K562 (cell line): ENCODE results near the gene TEX35. TPM values are rescaled to one million over a fixed set of nuclear protein-coding genes. Genes with fewer than 3 reads are reported as not detected.
A peak's percentile ranks its signal among the peaks of the same experiment; 100 is the strongest.

Source experiments
- CREB1 ChIP-seq, 2 experiments: sonication (generic) in 1 of 2; formaldehyde crosslinking in 1 of 2; IDR thresholded peaks; 2 replicates each; pipeline versions ENCODE4 v1.6.1 to v1.8.0; 2012 to 2022; ENCODE audit warnings: inconsistent platforms in 1 of 2, mild to moderate bottlenecking in 1 of 2, missing genetic modification reagents in 1 of 2, moderate library complexity in 1 of 2
- DMBX1 ChIP-seq: fragments of 250-450 bp; sonication (Bioruptor Pico); IDR thresholded peaks from 2 replicates; pipeline ENCODE4 v1.8.0; 2022; ENCODE audit warnings: inconsistent platforms, mild to moderate bottlenecking, moderate library complexity, borderline replicate concordance
- ELF1 ChIP-seq: fragments of 200-800 bp; sonication (Bioruptor generic); IDR thresholded peaks from 2 replicates; pipeline ENCODE4 v1.6.1; 2016; ENCODE audit warnings: missing genetic modification characterization, missing compliant biosample characterization
- ELF2 ChIP-seq: fragments of 250-450 bp; sonication (Bioruptor Pico); IDR thresholded peaks from 2 replicates; pipeline ENCODE4 v1.5.0; 2021; ENCODE audit warnings: mild to moderate bottlenecking
- FOXA3 ChIP-seq, 2 experiments: fragments of 450-650 bp in 1 of 2; sonication (generic) in 1 of 2; formaldehyde crosslinking; IDR thresholded peaks in 1 of 2; conservative IDR thresholded peaks in 1 of 2; 2 replicates each; pipeline versions ENCODE4 v1.4.0 to v1.8.0; 2020 to 2022; ENCODE audit warnings: mild to moderate bottlenecking in 2 of 2, missing genetic modification reagents in 1 of 2
- HDAC8 ChIP-seq: fragments of 450-650 bp; IDR thresholded peaks from 2 replicates; pipeline ENCODE4 v1.6.1; 2016; ENCODE audit warnings: mild to moderate bottlenecking, missing genetic modification characterization, moderate library complexity, missing compliant biosample characterization
- HMGN3 ChIP-seq: IDR thresholded peaks from 2 replicates; pipeline ENCODE4 v1.6.1; 2011; ENCODE audit warnings: borderline replicate concordance, low read depth, mild to moderate bottlenecking, mixed read lengths, low read length; ENCODE audit not compliant: insufficient read length; ENCODE audit errors: extremely low read depth
- KHSRP ChIP-seq: fragments of 450-650 bp; IDR thresholded peaks from 2 replicates; pipeline ENCODE4 v1.6.1; 2017
- MBD2 ChIP-seq: sonication (generic); IDR thresholded peaks from 2 replicates; pipeline ENCODE4 v1.6.1; 2016; ENCODE audit warnings: low read depth, borderline replicate concordance
- NRF1 ChIP-seq, 2 experiments: fragments of 450-650 bp; IDR thresholded peaks in 1 of 2; conservative IDR thresholded peaks in 1 of 2; 2 replicates each; pipeline ENCODE4 v1.6.1; 2014; ENCODE audit warnings: mild to moderate bottlenecking in 2 of 2
- PREB ChIP-seq: sonication (generic); formaldehyde crosslinking; IDR thresholded peaks from 2 replicates; pipeline ENCODE4 v1.8.1; 2023; ENCODE audit warnings: mild to moderate bottlenecking, missing genetic modification reagents
- RNF2 ChIP-seq: sonication (generic); IDR thresholded peaks from 2 replicates; pipeline ENCODE4 v1.6.1; 2016
- SMAD2 ChIP-seq: fragments of 150-350 bp; IDR thresholded peaks from 2 replicates; pipeline ENCODE4 v1.6.1; 2014; ENCODE audit warnings: low read depth, mild to moderate bottlenecking, low read length
- SNAPC5 ChIP-seq: fragments of 250-450 bp; sonication (Bioruptor Pico); IDR thresholded peaks from 2 replicates; pipeline ENCODE4 v1.8.0; 2021; ENCODE audit warnings: moderate library complexity, mild to moderate bottlenecking, inconsistent platforms
- TAF7 ChIP-seq: fragments of 450-650 bp; IDR thresholded peaks from 2 replicates; pipeline ENCODE4 v1.6.1; 2016; ENCODE audit warnings: missing genetic modification characterization, missing compliant biosample characterization
- YY1 ChIP-seq, 3 experiments: IDR thresholded peaks; 2 replicates each; pipeline ENCODE4 v1.6.1; 2011; ENCODE audit warnings: low read length in 2 of 3, mild to moderate bottlenecking in 2 of 3, moderate library complexity in 2 of 3, borderline replicate concordance in 1 of 3, control low read depth in 1 of 3, low read depth in 1 of 3; ENCODE audit not compliant: insufficient read depth in 3 of 3, insufficient replicate concordance in 2 of 3, control insufficient read depth in 1 of 3, insufficient read length in 1 of 3; ENCODE audit errors: extremely low read depth in 1 of 3
- ZC3H8 ChIP-seq: fragments of 450-650 bp; IDR thresholded peaks from 2 replicates; pipeline ENCODE4 v1.6.1; 2017
- ZMIZ1 ChIP-seq, 2 experiments: fragments of 150-350 bp in 1 of 2; IDR thresholded peaks; 2 replicates each; pipeline ENCODE4 v1.6.1; 2012 to 2016; ENCODE audit warnings: low read depth in 2 of 2, low read length in 2 of 2, mild to moderate bottlenecking in 1 of 2, moderate library complexity in 1 of 2
- ZNF197 ChIP-seq: fragments of 200-800 bp; sonication (Bioruptor generic); IDR thresholded peaks from 2 replicates; pipeline ENCODE4 v1.6.1; 2016; ENCODE audit warnings: low read depth, missing genetic modification characterization, missing compliant biosample characterization
- ZNF217 ChIP-seq: sonication (generic); formaldehyde crosslinking; IDR thresholded peaks from 2 replicates; pipeline ENCODE4 v1.8.0; 2022; ENCODE audit warnings: mild to moderate bottlenecking, missing genetic modification reagents
- ZNF274 ChIP-seq: IDR thresholded peaks from 2 replicates; pipeline ENCODE4 v1.6.1; 2011; ENCODE audit warnings: low read depth, mild to moderate bottlenecking, low read length, moderate library complexity, borderline replicate concordance
- ZNF644 ChIP-seq: fragments of 200-800 bp; sonication (Bioruptor generic); IDR thresholded peaks from 2 replicates; pipeline ENCODE4 v1.6.1; 2016; ENCODE audit warnings: low read depth, missing genetic modification characterization, missing compliant biosample characterization
- ZSCAN32 ChIP-seq: fragments of 450-650 bp; formaldehyde crosslinking; IDR thresholded peaks from 2 replicates; pipeline ENCODE4 v1.4.0; 2020; ENCODE audit warnings: mild to moderate bottlenecking, moderate library complexity
- polyA plus RNA-seq, 8 experiments: library from polyadenylated mRNA; depleted of rRNA in 4 of 8; stranded (reverse) in 5 of 8; unstranded in 3 of 8; fragments of >200 nt; fragmentation: Nextera tagmentation in 2 of 8; fragmentation: Illumina TruSeq in 1 of 8; extraction: Ambion mirVana in 2 of 8; extraction: Trizol in 1 of 8; gene quantifications; 2 replicates each; pipeline versions ENCODE4 v1.2.1 to v1.2.3, GENCODE V29; 2011 to 2014; ENCODE audit warnings: inconsistent platforms in 1 of 8, missing spikeins in 1 of 8
- total RNA-seq, 7 experiments: library from RNA; depleted of rRNA in 6 of 7; stranded (reverse); fragments of >200 nt in 6 of 7; fragmentation: Illumina TruSeq in 2 of 7; extraction: Trizol in 2 of 7; gene quantifications; 2 replicates each; pipeline versions ENCODE4 v1.2.1 to v1.2.3, GENCODE V29; 2011 to 2021; ENCODE audit warnings: low replicate concordance in 1 of 7

The TEX35 gene
- total and polyA plus RNA-seq, 9 of the 15 experiments (the other 6 are each of a cell fraction or from before 2014, with no cell fraction given): not detected

- TF ChIP-seq ZMIZ1 (IDR thresholded peaks at IDR 0.05; ENCODE audit: low read depth in 2 of 2, low read length in 2 of 2): no peak
- no peak for TF ChIP-seq ZNF217 (CRISPR knock-in tag)
- no peak for TF ChIP-seq KHSRP
- TF ChIP-seq YY1 (IDR thresholded peaks at IDR 0.05; ENCODE audit: borderline replicate concordance in 1 of 3, control insufficient read depth in 1 of 3, extremely low read depth in 1 of 3, insufficient read depth in 3 of 3, insufficient read length in 1 of 3, insufficient replicate concordance in 2 of 3, low read depth in 1 of 3, low read length in 2 of 3): no peak
- TF ChIP-seq ZC3H8: no peak
- peak; percentile 13; the same call in 1 of the 2 replicates for TF ChIP-seq ELF1
- no peak for TF ChIP-seq SNAPC5 (CRISPR knock-in tag)
- no peak for TF ChIP-seq ELF2 (CRISPR knock-in tag)
- TF ChIP-seq FOXA3 (CRISPR knock-in tag; conservative IDR thresholded peaks at IDR 0.05 in 1 of 2, IDR thresholded peaks at IDR 0.05 in 1 of 2): no peak
- TF ChIP-seq NRF1 (conservative IDR thresholded peaks at IDR 0.05 in 1 of 2, IDR thresholded peaks at IDR 0.05 in 1 of 2): no peak
- 0 out of 2 replicates have a peak, but pooled peaks have one; percentile 31 for TF ChIP-seq PREB (CRISPR knock-in tag)
- TF ChIP-seq ZSCAN32 (CRISPR knock-in tag): no peak
- no peak for TF ChIP-seq MBD2
- peak; percentile 6 for TF ChIP-seq HMGN3
- TF ChIP-seq ZNF197: no peak
- TF ChIP-seq TAF7: no peak
- TF ChIP-seq ZNF644: no peak
- no peak for TF ChIP-seq CREB1 (IDR thresholded peaks at IDR 0.05)
- TF ChIP-seq CREB1 (CRISPR knock-in tag; IDR thresholded peaks at IDR 0.05): peak; percentile 38; the same call in 1 of the 2 replicates
- no peak for TF ChIP-seq HDAC8 (tag)
- no peak for TF ChIP-seq SMAD2
- peak; percentile 35; the same call in 1 of the 2 replicates for TF ChIP-seq DMBX1
- TF ChIP-seq RNF2: no peak
- TF ChIP-seq ZNF274: no peak
These were observed 29.1 kb downstream of the TEX35 start (continued) for GRCh38 chr1:178541829-178542553.
